GM21367 (cell line): ENCODE measurements around the gene KIF1B.

Experiments
- ATAC-seq: cut with Tn5 transposase; IDR thresholded peaks from one replicate; pipeline ENCODE4 v1.9.1; 2021; ENCODE audit not compliant: unreplicated experiment

KIF1B gene

DNA sequence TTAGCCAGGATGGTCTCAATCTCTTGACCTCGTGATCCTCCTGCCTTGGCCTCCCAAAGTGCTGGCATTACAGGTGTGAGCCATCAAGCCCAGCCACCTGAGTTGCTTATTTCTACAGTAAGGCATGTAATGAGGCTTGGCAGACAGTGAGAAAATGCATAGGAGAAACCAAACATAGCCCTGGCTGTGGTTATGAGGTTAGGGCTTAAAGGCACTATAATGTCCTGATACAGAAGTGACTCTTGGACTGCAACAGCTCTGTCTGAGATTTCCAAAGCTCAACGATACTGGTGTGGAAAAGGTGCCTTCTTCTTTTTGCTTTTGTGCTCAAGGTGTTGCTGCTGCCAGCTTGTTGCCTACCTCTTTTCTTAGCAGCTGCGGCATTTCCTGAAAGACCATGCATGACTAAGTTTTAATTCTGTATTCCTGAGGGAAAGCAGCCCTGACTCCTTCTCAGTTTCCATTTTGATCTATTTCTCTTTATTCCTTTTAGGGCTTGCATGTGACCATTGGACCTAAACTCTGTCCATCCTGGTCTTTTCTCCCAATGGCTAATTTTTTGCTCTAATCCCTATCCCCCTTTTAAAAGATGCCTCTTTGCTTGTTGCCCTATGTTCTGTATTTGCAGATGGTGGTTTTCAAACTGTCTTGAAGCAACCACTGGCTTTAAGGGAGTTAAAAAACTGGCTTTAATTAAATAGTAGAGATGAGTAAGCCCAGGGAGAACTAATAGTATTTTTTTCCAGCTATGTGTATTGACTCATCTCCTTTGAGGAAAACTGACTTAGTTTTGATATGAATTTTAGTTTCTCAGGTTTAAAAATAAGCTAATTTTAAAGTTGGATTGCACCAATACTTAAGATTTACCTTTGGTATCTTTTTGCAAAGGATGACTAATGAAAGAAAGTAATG, 70.3 kb downstream of the KIF1B start:
- ATAC-seq: no peak

DNA sequence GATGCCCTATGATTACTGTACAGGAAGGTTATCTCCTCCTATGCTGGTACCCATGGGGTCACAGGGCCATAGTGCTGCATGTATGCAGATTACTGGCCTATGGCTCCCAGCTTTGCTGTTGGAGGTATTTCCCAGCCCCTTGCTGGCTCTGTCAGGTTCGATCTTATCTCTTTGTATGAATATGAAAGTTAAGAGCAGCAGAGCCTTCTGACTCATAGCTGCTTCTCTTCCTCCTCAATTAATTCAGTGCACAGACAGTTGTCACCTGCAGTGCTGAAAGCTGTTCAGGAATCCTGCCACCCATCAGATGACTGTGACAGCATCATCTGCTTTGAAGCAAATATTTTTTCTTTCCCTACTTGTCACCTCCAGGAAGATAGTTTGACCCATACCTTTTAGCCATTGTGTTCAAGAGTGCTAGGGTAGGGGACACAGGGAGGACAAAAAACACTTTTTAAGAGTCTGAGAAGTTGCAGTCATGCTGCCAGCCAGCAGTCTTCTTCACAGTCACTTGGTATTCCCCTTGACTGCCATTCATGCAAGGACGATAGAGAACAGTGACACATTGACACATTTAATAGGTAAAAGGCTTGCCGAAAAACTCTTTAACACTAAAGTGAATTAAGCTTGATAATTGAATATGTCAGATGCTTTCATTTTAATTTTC, 73.1 kb downstream of the KIF1B start:
- no peak for ATAC-seq

- no peak for ATAC-seq
Observed at GRCh38 chr1:10286244-10286643, 75.9 kb downstream of the KIF1B start.

- ATAC-seq: no peak
Observed at GRCh38 chr1:10287023-10287645, 76.8 kb downstream of the KIF1B start.

DNA sequence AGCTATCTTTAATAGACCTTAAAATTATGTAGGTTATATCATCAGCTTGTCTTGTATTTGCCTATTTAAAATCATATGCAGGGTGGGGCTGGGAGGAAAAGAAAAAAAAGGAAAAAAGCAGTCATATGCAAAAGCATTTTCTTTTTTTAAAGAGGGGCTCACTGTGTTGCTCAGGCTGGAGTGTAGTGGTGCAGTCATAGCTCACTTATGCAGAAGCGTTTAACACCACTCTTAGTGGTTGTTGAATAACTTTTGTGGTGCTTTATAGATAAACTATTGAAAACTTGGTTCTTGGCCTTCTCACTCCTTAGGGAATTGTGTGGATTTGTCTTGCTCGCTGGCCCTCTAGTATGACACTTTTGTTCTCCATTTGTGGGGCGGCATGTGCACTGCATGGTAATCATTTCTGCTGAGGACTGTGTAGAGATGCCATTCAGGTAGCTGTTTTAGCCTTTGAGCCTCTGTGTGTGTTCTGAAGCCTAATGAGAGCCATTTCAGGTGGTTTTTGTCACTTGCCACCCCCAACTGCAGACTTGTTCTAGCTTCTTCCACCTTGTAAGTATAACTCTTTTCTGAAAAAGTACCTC, 77.8 kb downstream of the KIF1B start:
- ATAC-seq: no peak

GRCh38 chr1:10291705-10292104, 81.3 kb downstream of the KIF1B start:
- no peak for ATAC-seq

DNA sequence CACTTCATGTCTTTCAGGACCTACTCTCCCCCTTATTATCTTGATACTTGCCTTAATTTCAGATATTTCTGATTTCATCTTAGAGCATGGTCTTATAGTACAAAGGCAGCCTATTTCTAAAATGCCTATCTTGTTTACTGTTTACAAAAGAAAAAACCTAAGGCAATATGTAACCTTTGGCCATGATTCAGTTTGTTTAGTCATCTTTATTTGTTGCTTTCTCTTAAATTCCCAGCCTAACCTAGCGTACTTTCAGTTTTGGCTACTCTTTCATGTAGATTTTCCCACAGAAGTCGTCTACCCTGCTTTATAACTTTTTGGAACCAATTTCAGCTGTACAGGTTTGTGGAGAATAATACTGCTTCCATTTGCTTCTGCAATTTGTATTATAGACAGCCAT, 81.8 kb downstream of the KIF1B start:
- no peak for ATAC-seq

DNA sequence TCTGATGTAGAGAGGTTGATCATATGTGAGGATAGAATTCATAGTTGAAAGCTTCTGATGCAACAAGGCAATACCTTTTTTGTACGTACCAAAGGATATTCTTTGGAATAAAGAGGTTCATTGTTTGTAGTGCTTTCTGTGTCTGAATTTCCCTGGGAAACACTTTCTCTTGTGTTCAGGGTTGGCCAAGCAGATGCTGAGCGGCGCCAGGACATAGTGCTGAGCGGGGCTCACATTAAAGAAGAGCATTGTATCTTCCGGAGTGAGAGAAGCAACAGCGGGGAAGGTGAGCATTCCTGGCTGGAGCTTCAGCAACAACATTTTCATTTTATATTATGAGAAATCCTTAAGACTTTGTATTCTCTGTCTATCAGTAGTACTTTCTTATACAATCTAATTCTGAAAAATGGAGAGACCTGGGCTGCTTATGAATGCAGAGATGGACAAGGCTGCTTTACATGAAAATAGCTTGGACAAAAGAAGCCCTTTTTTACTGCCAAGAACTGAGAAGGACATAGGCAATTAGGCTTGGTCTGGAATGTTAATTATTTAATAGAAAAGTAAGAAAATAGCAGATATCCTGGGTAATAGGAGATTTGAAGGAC, 85.2 kb downstream of the KIF1B start:
- ATAC-seq: no peak

GRCh38 chr1:10299151-10299550, 88.8 kb downstream of the KIF1B start:
- no peak for ATAC-seq

GRCh38 chr1:10302416-10302815, 92.0 kb downstream of the KIF1B start:
- ATAC-seq: no peak

DNA sequence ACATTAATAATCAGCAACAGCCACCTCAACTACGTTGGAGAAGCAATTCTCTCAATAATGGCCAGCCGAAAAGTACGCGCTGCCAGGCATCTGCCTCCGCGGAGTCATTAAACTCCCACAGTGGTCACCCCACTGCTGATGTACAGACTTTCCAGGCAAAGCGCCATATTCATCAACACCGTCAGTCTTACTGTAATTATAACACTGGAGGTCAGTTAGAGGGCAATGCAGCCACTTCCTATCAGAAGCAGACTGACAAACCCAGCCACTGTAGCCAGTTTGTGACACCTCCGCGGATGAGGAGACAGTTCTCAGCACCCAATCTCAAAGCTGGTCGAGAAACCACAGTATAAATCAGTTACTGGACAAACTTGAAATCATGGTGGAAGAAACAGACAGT, 93.9 kb downstream of the KIF1B start:
- no peak for ATAC-seq

DNA sequence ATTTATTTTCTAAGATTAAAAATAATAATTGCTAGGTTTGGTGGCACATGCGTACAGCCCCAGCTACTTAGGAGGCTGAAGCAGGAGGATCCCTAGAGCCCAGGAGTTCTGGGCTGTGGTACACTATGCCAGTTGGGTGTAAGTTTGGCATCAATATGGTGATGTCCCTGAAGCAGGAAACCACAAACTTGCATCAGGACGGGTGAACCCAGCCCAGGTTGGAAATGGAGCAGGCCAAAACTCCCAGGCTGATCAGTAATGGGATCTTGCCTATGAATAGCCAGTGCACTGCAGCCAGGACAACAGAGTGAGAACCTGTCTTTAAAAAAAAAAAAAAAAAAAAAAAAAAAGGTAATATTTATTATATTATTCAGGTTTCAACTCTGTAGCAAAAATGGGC, 96.1 kb downstream of the KIF1B start:
- ATAC-seq: no peak

DNA sequence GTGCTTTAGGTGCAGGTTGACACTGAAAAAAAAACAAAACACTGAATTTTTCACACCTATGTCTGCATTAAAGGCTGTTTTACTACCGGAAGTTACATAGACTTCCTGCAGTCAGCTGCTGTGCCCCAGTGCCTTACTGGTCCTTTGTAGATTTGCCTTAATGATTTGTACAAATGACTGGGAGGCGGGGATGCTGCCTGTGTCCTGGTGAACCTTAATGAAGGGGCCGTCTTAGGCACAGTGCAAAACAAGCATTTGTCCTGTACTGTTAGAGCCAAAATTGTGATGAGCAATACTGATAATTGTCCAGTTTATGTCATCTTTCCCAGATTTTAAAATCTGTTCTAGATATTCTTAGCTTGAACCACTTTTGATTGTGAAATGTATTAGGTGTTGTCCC, 97.6 kb downstream of the KIF1B start:
- ATAC-seq: no peak

DNA sequence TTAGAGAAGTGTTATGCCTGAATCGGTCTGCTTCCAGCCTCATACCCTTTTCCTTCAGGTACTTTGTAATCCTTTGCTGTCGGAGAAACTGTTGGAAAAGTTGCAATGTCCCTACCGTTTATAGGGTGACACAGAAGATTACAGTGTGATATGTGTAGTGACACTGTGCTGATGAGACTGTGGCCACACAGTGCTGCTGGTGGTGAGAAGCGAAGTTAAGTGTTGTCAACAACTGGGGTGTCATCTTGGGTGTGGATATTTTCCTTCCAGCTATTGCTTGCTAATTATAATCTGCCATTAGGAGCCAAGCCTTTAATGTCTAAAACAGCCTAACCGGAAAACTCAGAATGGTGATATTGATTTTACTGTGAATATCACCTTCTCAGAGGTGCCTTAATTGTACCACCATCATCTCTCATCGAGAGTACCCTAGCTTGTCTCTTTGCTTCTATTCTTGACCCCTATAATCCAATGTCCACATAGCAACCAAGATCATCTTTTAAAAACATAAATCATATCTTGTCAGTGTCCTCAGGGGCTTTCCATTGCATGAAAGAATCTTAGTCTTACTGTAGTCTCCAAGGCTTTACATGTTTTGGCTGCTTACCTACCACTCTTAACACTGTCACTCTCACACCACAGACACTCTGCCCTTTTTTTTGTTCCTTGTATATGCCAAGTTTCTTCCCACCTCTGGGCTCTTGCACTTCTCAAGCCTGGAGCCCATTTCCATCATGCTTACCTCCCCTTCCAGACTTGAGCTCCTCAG, 99.1 kb downstream of the KIF1B start:
- no peak for ATAC-seq

GRCh38 chr1:10316752-10317151, 106.4 kb downstream of the KIF1B start:
- ATAC-seq: no peak

- no peak for ATAC-seq
Observed at GRCh38 chr1:10319750-10320149, 109.4 kb downstream of the KIF1B start.

DNA sequence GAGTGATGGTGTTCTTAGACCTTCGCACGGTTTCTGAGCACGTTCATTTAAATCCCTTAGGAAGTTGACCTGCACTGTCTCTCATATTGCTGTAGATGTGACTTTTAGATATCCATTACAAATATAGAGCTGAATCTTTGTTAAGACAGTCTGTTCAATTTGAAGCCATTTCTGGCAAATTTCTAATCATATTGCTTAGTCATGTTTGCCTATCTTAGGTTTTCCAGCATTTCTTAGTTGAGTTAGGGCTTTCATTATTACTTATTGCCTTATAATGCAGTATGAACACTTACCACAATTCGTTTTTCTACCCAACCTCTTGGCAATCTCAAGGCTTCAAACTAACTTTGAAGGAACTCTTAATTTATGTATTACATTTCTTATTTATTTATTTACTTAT, 110.0 kb downstream of the KIF1B start:
- ATAC-seq: no peak

GRCh38 chr1:10322821-10323220, 112.5 kb downstream of the KIF1B start:
- no peak for ATAC-seq

- ATAC-seq: no peak
Observed at GRCh38 chr1:10324627-10325026, 114.3 kb downstream of the KIF1B start.

DNA sequence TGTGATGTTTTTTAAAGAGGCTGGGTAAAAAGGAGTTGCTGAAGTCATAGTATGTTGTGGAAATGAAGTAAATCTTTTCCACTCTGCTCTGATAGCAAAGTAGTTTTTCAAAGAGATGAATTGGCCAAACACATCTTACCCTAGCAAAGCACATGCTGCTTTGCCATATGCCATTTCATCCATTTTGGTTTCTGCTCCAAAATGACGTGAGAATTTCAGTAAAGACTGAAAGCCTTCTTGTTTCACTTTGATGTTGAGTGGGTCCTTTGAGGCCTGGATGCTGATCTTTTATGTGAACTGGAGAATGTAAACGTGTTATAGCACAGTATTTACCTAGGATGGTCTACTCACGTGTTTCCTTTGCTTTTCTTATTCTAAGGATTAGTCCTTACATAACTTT, 115.2 kb downstream of the KIF1B start:
- ATAC-seq: no peak
